KG1 (cell line): ENCODE data around the gene ACAN.

Source experiments
- DNase-seq: peaks from one replicate; lab custom pipeline; 2025; lab: John Stamatoyannopoulos, UW

Gene ACAN

GRCh38 chr15:88802250-88802990 is 816 bp upstream of the ACAN start:
- DNase-seq, result no peak

DNA sequence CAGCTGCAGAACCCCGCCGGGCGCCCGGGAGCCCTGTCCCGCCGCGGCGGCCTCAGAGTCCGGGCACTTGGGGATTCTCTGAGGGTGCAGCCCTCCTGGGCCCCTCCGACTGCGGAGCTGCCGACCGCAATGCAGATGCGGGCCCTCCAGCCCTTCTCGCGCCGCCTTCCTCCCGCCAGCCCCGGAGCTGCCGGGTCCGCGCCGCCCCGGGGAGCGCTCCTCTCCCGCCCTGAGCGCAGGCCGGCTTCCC is 320 bp upstream of the ACAN start:
- DNase-seq, result no peak

GRCh38 chr15:88803920-88804247 is 648 bp downstream of the ACAN start:
- DNase-seq, result no peak

DNA sequence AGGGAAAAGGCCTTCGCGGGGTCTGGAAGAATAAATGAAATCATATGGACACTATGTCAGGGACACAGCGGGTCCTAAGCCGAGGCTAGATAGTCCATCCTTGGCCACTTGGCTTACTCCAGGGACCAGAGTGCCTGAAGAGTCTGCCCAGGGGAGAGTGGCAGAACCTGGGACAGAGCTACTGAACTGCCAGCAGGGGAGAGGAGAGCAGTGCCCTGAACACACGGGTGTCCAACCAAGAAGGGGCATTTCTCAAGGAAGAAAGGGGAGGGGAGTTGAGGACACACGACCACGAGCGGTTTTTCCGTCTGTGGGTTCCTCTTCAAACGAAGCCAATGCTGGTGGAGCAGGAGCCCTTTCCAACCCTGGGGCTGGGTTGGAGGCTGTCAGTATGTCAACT is 1.0 kb downstream of the ACAN start:
- no peak for DNase-seq

- no peak for DNase-seq
Observed at GRCh38 chr15:88805031-88805780, 2.0 kb downstream of the ACAN start.

DNA sequence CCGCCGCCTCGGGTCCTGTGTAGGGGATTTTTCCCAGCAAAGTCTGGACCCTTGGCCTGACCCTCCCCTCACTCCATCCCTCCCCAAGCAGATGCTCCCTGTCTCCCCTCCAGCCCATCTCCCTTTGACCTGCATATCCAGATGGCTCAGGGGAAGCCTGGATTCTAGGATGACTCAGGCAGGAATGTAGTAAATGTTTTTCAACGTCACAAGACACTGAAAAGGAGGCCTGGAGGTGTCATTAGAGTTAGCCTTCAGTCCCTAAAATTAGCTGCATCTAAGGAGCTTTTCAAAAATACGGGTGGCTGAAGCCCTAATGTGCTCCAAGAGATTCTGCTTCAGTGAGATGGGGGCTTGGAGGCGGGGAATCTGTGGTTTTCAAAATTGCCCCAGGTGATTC is 7.2 kb downstream of the ACAN start:
- DNase-seq, result no peak

DNA sequence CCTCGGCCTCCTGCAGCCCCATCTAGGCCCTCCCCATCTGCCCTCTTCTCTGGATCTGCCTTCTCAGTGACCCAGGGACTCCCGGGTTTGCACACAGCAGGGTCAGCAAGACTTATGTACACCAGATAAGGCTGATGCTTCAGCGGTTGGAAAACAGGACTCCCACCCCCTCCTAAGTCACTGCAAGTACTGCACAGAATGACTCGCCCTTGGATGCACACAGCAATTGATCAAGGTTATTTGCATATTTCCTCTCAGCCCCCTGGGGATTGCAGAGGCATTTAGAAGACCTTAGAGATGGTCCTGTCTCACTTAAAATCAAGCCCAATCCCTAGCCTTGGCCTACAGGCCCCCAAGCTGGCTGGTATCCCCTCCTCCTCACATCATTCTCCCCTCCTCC is 8.9 kb downstream of the ACAN start:
- DNase-seq, result no peak

- no peak for DNase-seq
Observed at GRCh38 chr15:88813960-88814359, 10.7 kb downstream of the ACAN start.

GRCh38 chr15:88814393-88814792 is 11.2 kb downstream of the ACAN start:
- DNase-seq, result no peak

DNA sequence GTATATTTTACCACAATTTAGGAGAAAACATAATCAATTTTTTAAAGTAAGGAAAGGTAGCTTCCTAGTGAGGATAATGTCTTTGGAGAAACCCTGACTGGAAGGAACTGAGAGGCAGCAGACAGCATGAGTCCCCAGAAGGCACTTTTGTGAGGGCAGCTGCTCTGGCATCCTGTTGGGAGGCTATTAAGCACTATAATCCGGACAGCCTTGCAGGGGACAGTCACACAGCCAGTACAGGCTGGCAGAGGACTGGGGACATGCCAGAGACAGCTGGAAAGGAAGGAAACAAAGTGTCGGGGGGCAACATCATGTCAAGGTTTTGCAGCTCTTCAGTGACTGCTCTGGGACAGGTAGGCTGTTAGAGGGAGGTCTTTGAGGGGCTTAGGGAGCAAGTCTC is 15.7 kb downstream of the ACAN start:
- no peak for DNase-seq

DNA sequence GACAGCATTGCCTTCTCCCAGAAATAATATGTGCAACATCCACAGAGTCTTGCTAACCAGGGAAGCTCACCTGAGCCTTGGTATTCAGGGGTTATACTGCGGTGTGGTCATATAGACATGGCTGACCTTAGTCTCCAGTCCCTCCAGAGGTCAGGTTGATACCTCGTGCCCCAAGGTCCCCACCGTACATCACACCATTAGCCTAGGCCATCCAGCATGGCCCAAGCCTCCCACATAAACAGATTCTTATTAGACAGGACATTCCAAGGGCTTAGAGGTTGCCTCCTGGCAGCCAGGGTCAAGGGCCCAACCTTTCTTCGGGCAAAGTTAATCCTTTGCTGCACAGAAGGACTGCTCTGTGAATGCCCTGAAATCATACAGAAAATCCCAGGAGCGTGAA is 18.8 kb downstream of the ACAN start:
- no peak for DNase-seq

DNA sequence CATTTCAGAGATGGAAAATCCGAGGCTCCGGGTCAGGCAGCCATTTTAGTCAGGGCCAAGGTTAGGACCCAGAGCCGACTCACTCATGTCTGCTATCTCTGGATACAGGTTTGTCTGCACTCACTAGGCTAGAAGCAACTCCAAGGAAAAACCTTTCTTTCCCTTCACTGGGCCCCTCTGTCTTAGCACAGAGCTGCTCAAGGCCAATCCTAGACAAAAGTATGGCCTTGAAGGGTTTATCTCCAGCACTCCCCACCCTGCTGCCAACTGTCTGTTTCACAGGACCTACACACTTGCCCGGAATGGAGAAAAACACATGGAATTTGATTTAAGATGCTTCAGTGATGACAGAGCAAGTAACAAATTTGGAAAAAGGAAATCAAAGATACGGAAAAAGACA is 25.6 kb downstream of the ACAN start:
- DNase-seq, result no peak

GRCh38 chr15:88830016-88830415 is 26.8 kb downstream of the ACAN start:
- DNase-seq, result no peak

DNA sequence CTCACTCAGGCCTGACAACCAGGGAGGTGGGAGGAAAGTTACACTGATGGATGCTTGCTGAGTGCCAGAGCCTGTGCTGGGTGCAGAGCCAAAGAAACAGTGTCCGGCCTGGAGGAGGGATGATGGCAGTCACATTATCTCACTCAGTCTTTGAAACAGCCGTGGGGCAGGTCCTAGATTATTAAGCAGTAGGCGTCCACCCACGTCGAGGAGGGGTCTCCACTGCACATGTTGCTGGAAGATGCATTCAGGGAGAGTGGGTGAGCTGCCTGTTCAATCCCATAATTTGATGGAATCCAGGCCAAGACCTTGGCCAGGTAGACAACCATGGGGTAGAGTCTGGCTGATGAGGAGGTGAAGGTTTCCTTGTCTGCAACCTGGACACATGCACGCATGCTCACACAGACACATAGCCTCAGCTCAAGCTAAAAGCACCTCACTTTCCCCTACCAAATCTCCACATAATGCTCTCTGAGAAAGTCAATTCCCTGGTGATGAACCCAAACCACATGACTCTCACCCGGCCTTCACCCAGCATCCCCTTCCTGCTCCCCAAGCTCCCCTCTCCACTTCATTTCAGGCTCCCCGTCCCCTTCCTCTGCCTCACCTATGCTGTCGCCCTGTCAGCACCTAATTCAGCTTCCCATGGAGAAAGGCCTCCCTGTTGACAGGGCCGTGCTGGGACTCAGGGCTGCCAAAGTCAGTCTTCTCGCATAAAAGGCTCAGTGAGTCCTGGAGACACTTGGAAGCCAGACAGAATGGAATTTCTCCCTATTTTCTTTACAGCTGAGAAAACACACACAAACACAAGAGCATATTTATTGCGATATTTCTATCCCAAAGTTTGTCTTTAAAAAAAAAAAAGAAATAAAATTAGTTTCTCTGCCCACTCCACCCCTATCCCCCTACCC is 29.8 kb downstream of the ACAN start:
- no peak for DNase-seq

DNA sequence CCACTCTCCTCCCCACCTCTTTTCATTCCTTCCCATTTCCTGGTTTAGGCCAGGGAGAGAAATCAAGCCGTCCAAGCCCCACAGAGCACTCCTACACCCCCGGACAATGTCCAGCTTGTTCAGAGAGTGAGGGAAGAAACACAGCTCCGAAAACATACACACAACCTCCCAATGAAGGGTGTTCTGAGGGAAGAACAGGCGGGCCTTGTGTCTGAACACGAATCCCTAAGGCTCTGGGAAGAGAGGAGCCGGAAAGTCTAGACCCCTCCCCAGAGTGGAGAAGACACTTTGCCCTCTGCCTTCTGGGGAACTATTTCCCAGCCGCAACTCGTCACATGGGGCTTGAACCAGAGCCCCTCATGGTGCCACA is 30.5 kb downstream of the ACAN start:
- DNase-seq, result no peak

GRCh38 chr15:88834211-88834812 is 31.1 kb downstream of the ACAN start:
- DNase-seq, result no peak

- no peak for DNase-seq
Observed at GRCh38 chr15:88835119-88835518, 31.9 kb downstream of the ACAN start.

DNA sequence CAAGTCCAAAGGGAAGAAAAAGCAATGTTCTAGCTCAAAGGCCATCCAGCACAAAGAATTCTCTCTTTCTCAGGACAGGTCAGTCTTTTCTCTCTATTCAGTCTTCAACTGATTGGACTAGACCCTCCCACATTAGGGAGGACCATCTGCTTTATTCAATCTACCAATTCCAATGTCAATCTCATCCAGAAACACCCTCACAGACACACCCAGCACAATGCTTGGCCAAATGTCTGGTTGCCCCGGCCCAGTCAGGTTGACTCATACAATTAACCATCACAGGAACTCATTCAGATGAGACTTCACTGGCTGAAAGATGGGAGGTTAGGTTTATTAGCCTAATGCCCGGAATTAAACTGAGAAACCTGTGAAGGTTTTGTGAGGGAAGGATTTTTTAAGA is 32.4 kb downstream of the ACAN start:
- DNase-seq, result no peak

GRCh38 chr15:88838667-88839066 is 35.4 kb downstream of the ACAN start:
- no peak for DNase-seq

- no peak for DNase-seq
Observed at GRCh38 chr15:88839146-88839545, 35.9 kb downstream of the ACAN start.

- DNase-seq, result no peak
Observed at GRCh38 chr15:88839961-88840360, 36.7 kb downstream of the ACAN start.

DNA sequence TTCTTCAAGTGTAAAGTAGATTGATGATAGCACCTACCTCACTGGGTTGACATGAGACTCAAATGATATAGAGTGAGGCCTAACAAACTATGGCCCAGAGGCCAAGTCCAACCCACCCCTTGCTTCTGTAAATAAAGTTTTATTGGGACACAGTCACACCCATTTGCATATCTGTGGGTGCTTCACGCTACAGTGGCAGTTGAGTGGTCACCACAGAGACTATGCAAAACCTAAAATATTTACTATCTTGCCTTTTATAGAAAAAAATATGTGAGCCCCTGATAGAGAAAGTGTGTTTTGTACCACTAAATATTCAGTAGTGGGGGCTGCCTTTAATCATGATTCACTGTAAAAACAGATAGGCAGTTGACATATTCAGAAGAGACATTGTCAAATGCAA is 38.0 kb downstream of the ACAN start:
- DNase-seq, result no peak

- no peak for DNase-seq
Observed at GRCh38 chr15:88842156-88842555, 38.9 kb downstream of the ACAN start.
